GM13977 (cell line): ENCODE results near the gene PCDHAC1.

Source experiments
- DNase-seq: peaks from one replicate; pipeline ENCODE4 v3.0.0; 2012; ENCODE audit warnings: low spot score
- in situ Hi-C: fragments of 300-500 bp; cut with MboI; formaldehyde crosslinking; loops from one replicate; pipeline ENCODE4 v1.12.0; 2022; ENCODE audit warnings: low sequenced_read_pairs, low pct_unique_long_range_greater_than_20kb, mixed read lengths, inconsistent platforms; ENCODE audit not compliant: unreplicated experiment
- TF ChIP-seq, protein P1 (sequence below): IDR thresholded peaks from 2 replicates; pipeline ENCODE4 v1.5.1; 2012; ENCODE audit warnings: mild to moderate bottlenecking, control low read depth; ENCODE audit not compliant: insufficient read depth; ENCODE audit errors: extremely low read depth, missing control alignments

Gene PCDHAC1

DNA sequence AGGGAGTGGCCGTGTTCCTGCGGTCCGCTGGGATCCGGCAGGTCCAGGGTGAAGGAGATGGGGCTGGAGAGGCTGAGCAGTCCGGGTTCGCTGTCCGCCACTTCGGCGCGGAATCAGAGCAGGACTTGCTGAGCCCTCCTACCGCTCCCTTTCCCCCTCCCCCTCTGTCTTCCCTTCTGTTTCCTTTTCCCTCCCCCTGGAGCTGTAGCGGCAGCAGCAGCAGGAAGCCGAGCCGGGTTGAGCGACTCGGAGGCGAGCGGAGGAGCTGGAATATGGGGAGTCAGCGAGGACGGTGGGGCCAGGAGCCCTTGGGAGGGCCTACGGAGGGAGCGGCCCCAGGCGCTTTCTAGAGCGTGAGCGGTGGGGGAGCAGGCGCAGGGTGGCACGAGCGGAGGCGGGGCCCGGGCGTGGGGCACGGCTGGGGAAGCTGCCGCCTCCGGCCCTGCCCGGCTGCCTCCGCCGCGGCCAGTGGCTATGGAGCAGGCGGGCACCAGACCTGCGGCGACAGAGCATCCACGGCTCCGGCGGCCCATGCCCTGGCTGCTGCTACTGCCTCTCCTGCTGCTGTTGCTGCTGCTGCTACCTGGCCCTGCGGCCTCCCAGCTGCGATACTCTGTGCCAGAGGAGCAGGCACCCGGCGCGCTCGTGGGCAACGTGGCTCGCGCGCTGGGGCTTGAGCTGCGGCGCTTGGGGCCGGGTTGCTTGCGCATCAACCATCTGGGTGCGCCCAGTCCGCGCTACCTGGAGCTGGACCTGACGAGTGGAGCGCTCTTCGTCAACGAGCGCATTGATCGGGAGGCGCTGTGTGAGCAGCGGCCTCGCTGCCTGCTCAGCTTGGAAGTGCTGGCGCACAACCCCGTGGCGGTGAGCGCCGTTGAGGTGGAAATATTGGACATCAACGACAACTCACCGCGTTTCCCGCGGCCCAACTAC, 40.5 kb downstream of the PCDHAC1 start, which contains the start of gene PCDHAC2:
Gene PCDHAC2 (plus strand): TSS at position 184 of the 933 bp plus-strand sequence. CDS start 291 bp downstream, at position 475.
- no peak for DNase-seq
- TF ChIP-seq, protein P1, sequence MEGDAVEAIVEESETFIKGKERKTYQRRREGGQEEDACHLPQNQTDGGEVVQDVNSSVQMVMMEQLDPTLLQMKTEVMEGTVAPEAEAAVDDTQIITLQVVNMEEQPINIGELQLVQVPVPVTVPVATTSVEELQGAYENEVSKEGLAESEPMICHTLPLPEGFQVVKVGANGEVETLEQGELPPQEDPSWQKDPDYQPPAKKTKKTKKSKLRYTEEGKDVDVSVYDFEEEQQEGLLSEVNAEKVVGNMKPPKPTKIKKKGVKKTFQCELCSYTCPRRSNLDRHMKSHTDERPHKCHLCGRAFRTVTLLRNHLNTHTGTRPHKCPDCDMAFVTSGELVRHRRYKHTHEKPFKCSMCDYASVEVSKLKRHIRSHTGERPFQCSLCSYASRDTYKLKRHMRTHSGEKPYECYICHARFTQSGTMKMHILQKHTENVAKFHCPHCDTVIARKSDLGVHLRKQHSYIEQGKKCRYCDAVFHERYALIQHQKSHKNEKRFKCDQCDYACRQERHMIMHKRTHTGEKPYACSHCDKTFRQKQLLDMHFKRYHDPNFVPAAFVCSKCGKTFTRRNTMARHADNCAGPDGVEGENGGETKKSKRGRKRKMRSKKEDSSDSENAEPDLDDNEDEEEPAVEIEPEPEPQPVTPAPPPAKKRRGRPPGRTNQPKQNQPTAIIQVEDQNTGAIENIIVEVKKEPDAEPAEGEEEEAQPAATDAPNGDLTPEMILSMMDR, result no peak
- in situ Hi-C loops, result no loop called here

DNA sequence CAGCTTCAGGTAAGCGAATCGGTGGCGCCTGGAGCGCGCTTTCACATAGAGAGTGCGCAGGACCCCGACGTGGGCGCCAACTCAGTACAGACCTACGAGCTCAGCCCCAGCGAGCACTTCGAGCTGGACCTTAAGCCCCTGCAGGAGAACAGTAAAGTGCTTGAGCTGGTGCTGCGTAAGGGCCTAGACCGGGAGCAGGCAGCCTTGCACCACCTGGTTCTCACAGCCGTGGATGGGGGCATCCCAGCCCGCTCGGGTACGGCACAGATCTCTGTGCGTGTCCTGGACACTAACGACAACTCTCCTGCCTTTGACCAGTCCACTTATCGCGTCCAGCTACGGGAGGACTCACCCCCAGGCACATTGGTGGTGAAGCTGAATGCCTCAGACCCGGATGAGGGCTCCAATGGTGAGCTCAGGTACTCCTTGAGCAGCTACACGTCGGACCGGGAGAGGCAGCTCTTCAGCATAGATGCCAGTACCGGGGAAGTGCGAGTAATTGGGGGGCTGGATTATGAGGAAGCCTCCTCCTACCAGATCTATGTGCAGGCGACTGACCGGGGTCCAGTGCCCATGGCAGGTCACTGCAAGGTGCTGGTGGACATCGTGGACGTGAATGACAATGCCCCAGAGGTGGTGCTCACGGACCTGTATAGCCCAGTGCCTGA, 41.3 kb downstream of the PCDHAC1 start:
- DNase-seq, result no peak
- in situ Hi-C loops, result no loop called here
- TF ChIP-seq, protein P1, result no peak

DNA sequence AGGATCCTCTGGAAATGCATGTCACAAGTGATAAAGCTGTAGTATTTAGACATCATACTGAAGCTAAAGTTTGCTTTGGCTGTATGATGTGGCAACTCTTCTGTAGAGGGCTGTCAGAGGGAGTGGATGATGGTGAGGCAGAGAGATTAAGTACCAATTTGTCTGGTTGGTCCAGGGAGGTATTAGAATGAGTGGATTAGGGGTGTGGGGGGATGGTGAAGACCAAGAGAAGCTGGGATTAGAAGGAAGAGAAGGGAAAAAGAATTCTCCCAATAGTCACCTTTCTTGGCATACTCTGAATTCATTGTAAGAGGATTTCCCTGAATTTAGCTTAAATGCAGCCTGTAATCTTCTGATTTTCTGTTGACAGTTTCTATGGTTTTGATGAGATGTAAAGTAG, 43.8 kb downstream of the PCDHAC1 start:
- no peak for DNase-seq

DNA sequence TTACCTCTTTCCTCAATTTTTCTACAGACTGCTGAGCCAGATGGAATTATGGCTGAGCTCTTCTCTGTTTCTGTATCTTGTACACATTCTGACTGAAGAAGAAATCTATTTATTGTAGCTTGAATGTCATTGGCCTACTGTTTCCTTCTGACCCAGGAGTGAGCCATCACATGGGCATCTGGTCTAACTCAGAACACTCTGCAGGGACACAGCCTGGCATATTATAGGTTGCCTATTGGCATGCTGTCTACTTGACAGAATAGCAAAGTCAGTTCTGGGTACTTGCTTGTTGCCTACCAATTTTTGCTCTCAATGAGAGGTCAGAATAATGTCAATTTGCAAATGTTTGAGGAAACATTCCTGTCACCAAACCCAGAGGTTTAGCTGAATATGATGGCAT, 47.5 kb downstream of the PCDHAC1 start:
- in situ Hi-C loops, result no loop called here
- TF ChIP-seq, protein P1, result no peak
- DNase-seq, result no peak

More for the DNA sequence above, 43.8 kb downstream of the PCDHAC1 start:
- in situ Hi-C loops, result no loop called here
- TF ChIP-seq, protein P1, result no peak

DNA sequence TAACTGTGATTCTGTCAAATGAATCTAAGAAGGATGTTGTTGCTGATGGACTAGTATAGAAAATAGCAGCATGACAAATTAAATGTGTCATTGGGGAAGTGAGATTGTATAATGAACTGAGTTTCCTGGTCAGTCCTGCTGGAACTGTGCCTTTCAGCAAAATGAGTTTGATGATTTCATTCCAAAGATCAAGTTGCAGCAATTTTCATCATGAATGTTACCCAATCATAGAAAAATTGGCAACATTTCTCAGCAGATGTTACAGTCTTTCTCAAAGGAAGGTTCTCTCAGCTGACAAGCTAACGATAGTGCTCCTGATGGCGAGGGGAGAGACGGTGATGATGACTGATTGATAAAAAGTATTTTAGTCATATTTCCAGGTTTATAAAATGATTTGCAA, 50.9 kb downstream of the PCDHAC1 start:
- TF ChIP-seq, protein P1, result no peak
- in situ Hi-C loops, result no loop called here
- no peak for DNase-seq

DNA sequence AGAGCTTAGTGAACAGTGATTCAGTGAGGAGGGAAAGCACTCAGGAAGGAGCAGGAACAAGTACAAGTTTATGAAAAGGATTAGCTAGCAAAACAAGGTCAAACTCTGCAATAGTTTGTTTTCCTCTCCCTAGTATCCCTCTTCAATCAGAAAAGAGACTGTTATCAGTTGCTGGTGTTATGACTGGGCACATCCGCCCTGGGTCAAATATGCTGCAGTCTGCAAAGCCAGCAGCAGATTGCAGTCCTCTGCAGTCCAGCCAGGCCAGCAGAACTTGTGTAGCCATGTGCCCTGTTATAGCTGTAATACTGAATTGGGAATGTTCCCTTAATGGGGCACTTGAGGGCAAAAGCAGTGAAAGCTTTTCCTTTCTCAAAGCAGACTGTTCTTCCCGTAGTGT, 52.2 kb downstream of the PCDHAC1 start:
- TF ChIP-seq, protein P1, result no peak
- in situ Hi-C loops, result no loop called here
- DNase-seq, result no peak
